DND-41 (cell line): Measurements from ENCODE around the gene MBTPS1.

Experiments used
- ATAC-seq: fragments of 200-7000 bp; cut with Tn5 transposase; 3 replicates; pipeline ENCODE4 v1.9.1; 2021; ENCODE audit warnings: low read depth; ENCODE audit not compliant: insufficient read depth
- DNase-seq: peaks from one replicate; pipeline ENCODE4 v3.0.0-alpha.2; 2020
- H2AFZ ChIP-seq: 2 replicates; pipeline ENCODE4 v1.6.0; 2012; ENCODE audit warnings: low read depth, low read length
- H3K27ac ChIP-seq: 2 replicates; pipeline ENCODE4 v1.5.1; 2012; ENCODE audit warnings: low read length, inconsistent platforms
- H3K27me3 ChIP-seq: fragments of 200-600 bp; sonication (generic); 2 replicates; pipeline ENCODE4 v1.6.0; 2012; ENCODE audit warnings: low read length, mild to moderate bottlenecking, inconsistent platforms; ENCODE audit not compliant: insufficient read depth, poor library complexity
- H3K36me3 ChIP-seq: 2 replicates; pipeline ENCODE4 v1.5.1; 2012; ENCODE audit warnings: low read length, inconsistent platforms; ENCODE audit not compliant: insufficient read depth
- H3K4me1 ChIP-seq: 2 replicates; pipeline ENCODE4 v1.5.1; 2012; ENCODE audit warnings: mild to moderate bottlenecking, low read length; ENCODE audit not compliant: insufficient read depth
- H3K4me2 ChIP-seq: 2 replicates; pipeline ENCODE4 v1.6.0; 2012; ENCODE audit warnings: mild to moderate bottlenecking, moderate library complexity, low read length, inconsistent platforms; ENCODE audit not compliant: insufficient read depth
- H3K4me3 ChIP-seq, 2 experiments: fragments of 200-600 bp in 1 of 2; shearing (Covaris generic) in 1 of 2; 2 replicates each; pipeline ENCODE4 v1.5.1; 2012 to 2016; ENCODE audit warnings: inconsistent platforms in 2 of 2, low read length in 2 of 2, mild to moderate bottlenecking in 2 of 2, low read depth in 1 of 2, moderate library complexity in 1 of 2
- H3K79me2 ChIP-seq: 2 replicates; pipeline ENCODE4 v1.6.0; 2012; ENCODE audit warnings: low read length, inconsistent platforms; ENCODE audit not compliant: insufficient read depth
- H3K9ac ChIP-seq: 2 replicates; pipeline ENCODE4 v1.6.0; 2012; ENCODE audit warnings: low read depth, mild to moderate bottlenecking, inconsistent platforms, low read length, moderate library complexity
- H3K9me3 ChIP-seq: 2 replicates; pipeline ENCODE4 v1.5.1; 2012; ENCODE audit warnings: low read length, moderate library complexity, mild to moderate bottlenecking, inconsistent platforms; ENCODE audit not compliant: insufficient read depth, severe bottlenecking
- H4K20me1 ChIP-seq: 2 replicates; pipeline ENCODE4 v1.6.0; 2012; ENCODE audit warnings: low read length; ENCODE audit not compliant: insufficient read depth
- EZH2 ChIP-seq: IDR thresholded peaks from 3 replicates; pipeline ENCODE4 v1.6.1; 2012; ENCODE audit warnings: borderline replicate concordance, low read depth, mild to moderate bottlenecking, moderate library complexity, low read length, inconsistent platforms; ENCODE audit not compliant: severe bottlenecking
- TF ChIP-seq, protein P1 (sequence below): IDR thresholded peaks from 2 replicates; pipeline ENCODE4 v1.5.1; 2012; ENCODE audit warnings: borderline replicate concordance, low read length, moderate library complexity, mild to moderate bottlenecking; ENCODE audit not compliant: poor library complexity, severe bottlenecking; ENCODE audit errors: extremely low read depth

The MBTPS1 gene

GRCh38 chr16:84155771-84156170 lies 39.0 kb upstream of the MBTPS1 start:
- Histone ChIP-seq H2AFZ (no peak overlapping the region), H3K79me2 (no peaks in the 10 kb centered on the region), H3K36me3 (no peaks in the 10 kb centered on the region), H3K9ac (no peak overlapping the region), H3K27me3 (no peaks in the 10 kb centered on the region), H3K4me1 (no peaks in the 10 kb centered on the region), H3K4me2 (no peak overlapping the region), H3K4me3 (no peak overlapping the region), H3K27ac (no peak overlapping the region), H4K20me1 (no peaks in the 10 kb centered on the region), H3K9me3 (no peaks in the 10 kb centered on the region)
- DNase-seq (no peak), ATAC-seq (no peak)
- TF ChIP-seq, protein P1, sequence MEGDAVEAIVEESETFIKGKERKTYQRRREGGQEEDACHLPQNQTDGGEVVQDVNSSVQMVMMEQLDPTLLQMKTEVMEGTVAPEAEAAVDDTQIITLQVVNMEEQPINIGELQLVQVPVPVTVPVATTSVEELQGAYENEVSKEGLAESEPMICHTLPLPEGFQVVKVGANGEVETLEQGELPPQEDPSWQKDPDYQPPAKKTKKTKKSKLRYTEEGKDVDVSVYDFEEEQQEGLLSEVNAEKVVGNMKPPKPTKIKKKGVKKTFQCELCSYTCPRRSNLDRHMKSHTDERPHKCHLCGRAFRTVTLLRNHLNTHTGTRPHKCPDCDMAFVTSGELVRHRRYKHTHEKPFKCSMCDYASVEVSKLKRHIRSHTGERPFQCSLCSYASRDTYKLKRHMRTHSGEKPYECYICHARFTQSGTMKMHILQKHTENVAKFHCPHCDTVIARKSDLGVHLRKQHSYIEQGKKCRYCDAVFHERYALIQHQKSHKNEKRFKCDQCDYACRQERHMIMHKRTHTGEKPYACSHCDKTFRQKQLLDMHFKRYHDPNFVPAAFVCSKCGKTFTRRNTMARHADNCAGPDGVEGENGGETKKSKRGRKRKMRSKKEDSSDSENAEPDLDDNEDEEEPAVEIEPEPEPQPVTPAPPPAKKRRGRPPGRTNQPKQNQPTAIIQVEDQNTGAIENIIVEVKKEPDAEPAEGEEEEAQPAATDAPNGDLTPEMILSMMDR, result no peak
- no peak for TF ChIP-seq EZH2

DNA sequence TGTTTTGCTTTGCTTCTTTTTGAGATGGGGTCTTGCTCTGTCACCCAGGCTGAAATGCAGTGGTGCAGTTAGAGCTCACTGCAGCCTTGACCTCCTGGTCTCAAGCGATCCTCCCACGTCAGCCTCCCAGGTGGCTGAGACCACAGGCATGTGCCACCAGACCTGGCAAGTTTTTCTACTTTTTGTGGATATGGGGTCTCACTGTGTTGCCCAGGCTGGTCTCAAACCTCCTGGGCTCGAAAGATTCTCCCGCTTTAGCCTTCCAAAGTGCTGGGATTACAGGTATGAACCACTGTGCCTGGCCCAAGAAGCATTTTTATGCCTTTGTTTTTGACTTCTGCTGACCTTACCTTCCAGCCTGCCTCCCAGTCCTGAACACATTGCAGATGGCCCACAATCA lies 38.5 kb upstream of the MBTPS1 start:
- H3K4me3 ChIP-seq, result no peak overlapping the region
- no peaks in the 10 kb centered on the region for H3K9me3 ChIP-seq
- H3K4me2 ChIP-seq, result no peak overlapping the region
- ATAC-seq, result no peak
- no peaks in the 10 kb centered on the region for H3K79me2 ChIP-seq
- no peaks in the 10 kb centered on the region for H3K36me3 ChIP-seq
- no peak for TF ChIP-seq EZH2
- TF ChIP-seq, protein P1, result no peak
- H2AFZ ChIP-seq, result no peak overlapping the region
- no peak for DNase-seq
- H3K9ac ChIP-seq, result no peak overlapping the region
- no peaks in the 10 kb centered on the region for H3K4me1 ChIP-seq
- H4K20me1 ChIP-seq, result no peaks in the 10 kb centered on the region
- no peak overlapping the region for H3K27ac ChIP-seq
- no peaks in the 10 kb centered on the region for H3K27me3 ChIP-seq

GRCh38 chr16:84153660-84154214 lies 37.0 kb upstream of the MBTPS1 start:
- Histone ChIP-seq H3K79me2 (no peaks in the 10 kb centered on the region), H3K36me3 (no peaks in the 10 kb centered on the region), H3K27ac (no peak overlapping the region), H3K9me3 (no peaks in the 10 kb centered on the region), H3K4me2 (no peak overlapping the region), H3K4me3 (no peak overlapping the region), H3K4me1 (no peaks in the 10 kb centered on the region), H3K9ac (no peak overlapping the region), H4K20me1 (no peaks in the 10 kb centered on the region), H3K27me3 (no peaks in the 10 kb centered on the region), H2AFZ (no peak overlapping the region)
- TF ChIP-seq, protein P1, result no peak
- TF ChIP-seq EZH2, result no peak
- no peak for ATAC-seq
- no peak for DNase-seq

DNA sequence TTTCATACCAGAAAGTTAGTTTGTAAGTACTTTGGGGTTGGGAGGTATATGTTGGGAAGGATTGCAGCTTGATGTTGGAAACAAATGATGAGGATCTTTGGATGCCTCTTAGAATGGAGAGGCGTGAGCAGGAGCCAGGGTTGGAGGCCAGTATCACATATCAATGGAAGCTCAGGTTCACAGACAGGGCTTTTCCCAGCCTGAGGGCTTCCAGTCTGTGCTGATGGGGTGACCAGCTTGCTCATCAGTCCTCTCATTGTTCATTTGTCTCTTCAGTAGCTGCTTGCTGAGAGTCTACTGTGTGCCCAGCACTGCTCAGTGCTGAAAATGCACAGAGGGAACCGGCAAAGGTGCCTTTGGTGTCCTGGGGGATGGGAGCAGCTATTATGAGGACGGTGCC lies 34.2 kb upstream of the MBTPS1 start:
- H3K4me3 ChIP-seq, result no peak overlapping the region
- DNase-seq, result no peak
- no peaks in the 10 kb centered on the region for H3K27me3 ChIP-seq
- no peak overlapping the region for H3K4me2 ChIP-seq
- TF ChIP-seq, protein P1, result no peak
- no peak for TF ChIP-seq EZH2
- no peak overlapping the region for H3K27ac ChIP-seq
- no peaks in the 10 kb centered on the region for H3K79me2 ChIP-seq
- H3K4me1 ChIP-seq, result no peaks in the 10 kb centered on the region
- no peaks in the 10 kb centered on the region for H3K9me3 ChIP-seq
- H3K36me3 ChIP-seq, result no peaks in the 10 kb centered on the region
- ATAC-seq, result no peak
- no peak overlapping the region for H3K9ac ChIP-seq
- no peak overlapping the region for H2AFZ ChIP-seq
- H4K20me1 ChIP-seq, result no peaks in the 10 kb centered on the region; the same call in 1 of the 2 replicates
